Stimulated activated CD8-positive, alpha-beta memory T cell treated with anti-CD3 and anti-CD28 coated beads, Interleukin-4, amount 100 ng/mL, for 4 hours (primary cell): ENCODE results near the gene LANCL2.
"Not testable (repeated sequence)": the region's sequence is repeated elsewhere in the genome, so short reads cannot be mapped to it uniquely, and the experiment has no call there.

Source experiments
- DNase-seq, 2 donors: peaks; one replicate each; pipeline ENCODE4 v3.0.0-alpha.2; 2020; ENCODE audit warnings: low read depth in 2 of 2, low spot score in 1 of 2

The LANCL2 gene

DNA sequence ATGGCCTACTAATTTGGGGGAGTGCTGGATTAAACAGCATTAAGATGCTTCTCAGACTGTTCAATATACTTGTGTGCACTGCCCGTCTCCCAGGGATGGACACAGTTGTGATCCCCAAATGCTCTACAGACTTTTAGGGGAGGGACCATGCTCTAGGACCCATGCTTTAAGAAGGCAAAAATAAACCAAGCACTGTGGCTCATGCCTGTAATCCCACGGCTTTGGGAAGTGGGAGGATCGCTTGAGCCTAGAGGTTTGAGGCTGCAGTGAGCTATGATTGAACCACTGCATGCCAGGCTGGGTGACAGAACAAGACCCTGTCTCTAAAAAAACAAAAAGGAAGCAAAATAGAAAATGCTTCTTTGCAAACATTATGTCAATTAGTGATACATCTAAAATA is 104.6 kb downstream of the LANCL2 start:
- DNase-seq: no peak

DNA sequence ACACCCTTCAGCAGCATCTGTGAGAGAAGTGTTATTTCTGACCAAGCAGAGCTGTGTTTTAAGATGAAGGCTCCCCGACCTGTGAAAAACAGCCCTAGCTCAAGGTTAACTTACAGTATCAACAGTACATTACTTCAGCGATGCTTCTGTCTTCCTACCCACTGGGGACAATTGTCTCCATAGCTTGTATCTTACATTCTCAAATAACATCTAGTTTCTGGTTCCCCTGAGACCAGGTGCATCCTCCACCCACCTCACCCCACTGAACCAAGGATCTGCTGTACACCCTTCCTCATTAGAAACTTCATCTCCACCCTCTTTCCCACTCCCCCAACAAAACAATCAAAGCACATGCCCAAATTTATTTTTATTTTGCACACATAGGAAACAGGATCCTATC is 105.1 kb downstream of the LANCL2 start:
- DNase-seq: no peak

- DNase-seq: not testable (repeated sequence)
Observed at GRCh38 chr7:55471594-55471993, 106.5 kb downstream of the LANCL2 start.

DNA sequence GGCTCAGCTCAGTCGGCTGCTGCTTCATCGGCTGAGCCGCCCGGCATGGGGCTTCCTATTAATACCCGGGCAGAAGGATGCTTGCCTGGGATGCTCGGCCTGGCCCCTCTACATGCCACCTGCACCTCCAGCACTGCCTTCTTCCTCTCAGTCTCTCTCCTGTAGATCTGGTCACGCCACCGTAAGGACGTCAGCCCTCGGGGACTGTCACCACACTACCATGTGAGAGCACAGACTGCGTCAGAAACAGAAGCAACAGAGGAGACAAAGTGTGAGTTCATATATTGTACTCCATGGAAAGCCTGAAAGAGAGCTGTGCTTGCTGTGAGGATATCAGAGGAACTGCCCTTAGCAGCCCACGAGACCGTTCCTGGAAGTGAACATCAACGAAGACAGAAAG is 107.3 kb downstream of the LANCL2 start:
- DNase-seq: not testable (repeated sequence)

DNA sequence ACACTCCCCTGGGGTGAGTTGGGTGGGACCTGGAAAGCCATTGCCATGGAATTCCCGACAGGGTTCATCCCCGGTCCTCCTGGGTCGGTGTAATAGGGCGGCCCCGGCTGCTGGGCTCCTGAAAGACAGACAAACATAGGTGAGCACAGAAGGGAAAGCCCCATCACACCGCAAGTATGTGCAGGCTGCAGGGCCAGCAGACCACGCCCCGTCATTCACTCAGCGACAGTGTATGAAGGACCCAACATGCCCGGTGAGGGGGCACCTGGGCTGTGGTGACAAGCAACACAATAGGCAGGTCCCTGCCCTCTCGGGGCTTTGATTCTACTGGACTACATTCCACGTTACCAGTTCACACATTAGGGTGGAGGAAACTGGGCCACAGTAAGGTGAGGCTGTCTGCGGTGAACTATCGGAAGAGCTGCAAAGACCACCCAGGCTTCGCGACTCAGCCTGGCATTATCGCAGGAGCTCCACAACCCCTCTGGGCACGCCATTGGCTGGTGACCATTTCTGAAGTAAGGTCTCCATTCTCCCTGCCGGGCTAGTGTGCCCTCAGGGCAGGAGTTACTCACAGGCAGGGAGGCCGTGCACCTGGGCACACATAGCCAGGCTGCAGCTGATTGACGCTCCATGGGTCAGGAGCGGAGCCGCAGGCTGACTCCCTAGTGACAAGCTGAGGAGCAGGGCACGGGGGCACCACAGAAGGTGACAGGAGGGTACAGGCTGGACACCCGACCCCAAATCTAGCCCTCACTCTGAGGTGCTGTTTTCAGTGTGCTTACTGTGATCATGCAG is 108.0 kb downstream of the LANCL2 start:
- no peak for DNase-seq

DNA sequence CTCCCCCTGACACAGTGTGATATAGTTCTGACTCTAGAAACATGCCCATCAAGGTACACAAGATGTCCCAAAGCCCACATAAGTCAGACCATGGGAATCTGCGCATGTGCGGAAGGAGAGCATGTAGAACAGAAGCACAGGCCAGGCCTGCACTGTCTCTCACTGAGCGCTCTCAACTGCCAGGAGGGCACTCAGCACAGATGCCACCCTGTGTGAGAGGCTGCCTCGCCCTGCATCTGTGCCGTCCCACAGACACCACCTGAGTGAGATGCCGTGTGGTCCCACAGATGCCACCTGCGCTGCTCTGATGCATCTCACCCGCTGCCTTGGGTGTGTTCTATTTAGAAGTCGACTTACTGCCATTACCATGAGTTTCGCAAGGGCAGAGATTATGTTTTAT is 108.8 kb downstream of the LANCL2 start:
- no peak for DNase-seq

DNA sequence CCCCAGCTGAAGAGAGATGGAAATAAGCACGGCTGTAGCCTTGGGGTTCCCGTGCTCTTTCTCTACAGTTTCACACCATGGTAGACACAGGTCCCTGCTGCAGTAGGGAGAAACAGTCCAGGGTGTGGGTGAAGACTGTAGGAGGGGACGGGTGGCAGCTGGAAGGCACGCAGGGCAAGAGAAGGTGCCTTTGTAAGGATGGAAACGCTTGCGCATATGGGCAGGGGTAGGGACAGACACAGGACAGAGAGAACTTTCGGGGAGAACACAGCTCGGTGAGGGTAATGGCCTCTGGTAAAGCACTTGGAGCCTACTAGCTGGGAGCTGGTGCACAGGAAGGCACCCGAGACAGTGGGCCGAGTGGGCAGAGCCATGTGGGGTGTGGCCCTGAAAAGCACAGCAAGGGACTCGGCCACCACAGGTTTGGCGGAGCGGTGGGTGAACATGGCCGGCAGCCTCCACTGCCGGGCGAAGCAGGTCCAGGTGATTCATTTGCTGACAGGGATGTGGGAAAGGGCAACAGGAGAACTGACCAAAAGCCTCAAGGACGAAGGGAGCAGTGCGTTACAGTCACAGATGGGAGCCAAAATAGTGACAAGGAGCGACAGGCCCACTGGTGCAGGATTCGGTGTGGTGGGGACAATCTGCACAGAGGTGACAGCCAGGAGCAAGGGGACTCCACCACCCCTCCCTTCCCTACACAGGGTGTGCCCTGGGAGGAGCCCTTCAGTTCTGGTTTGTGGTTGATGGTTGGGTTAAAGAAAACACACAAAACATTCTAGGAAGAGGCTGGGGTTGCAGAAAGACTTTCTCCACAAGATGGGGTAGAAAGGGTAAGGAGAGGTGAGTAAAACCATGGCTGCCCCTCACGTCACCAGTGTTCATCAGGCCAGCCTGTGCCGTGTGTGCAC is 110.1 kb downstream of the LANCL2 start:
- no peak for DNase-seq

DNA sequence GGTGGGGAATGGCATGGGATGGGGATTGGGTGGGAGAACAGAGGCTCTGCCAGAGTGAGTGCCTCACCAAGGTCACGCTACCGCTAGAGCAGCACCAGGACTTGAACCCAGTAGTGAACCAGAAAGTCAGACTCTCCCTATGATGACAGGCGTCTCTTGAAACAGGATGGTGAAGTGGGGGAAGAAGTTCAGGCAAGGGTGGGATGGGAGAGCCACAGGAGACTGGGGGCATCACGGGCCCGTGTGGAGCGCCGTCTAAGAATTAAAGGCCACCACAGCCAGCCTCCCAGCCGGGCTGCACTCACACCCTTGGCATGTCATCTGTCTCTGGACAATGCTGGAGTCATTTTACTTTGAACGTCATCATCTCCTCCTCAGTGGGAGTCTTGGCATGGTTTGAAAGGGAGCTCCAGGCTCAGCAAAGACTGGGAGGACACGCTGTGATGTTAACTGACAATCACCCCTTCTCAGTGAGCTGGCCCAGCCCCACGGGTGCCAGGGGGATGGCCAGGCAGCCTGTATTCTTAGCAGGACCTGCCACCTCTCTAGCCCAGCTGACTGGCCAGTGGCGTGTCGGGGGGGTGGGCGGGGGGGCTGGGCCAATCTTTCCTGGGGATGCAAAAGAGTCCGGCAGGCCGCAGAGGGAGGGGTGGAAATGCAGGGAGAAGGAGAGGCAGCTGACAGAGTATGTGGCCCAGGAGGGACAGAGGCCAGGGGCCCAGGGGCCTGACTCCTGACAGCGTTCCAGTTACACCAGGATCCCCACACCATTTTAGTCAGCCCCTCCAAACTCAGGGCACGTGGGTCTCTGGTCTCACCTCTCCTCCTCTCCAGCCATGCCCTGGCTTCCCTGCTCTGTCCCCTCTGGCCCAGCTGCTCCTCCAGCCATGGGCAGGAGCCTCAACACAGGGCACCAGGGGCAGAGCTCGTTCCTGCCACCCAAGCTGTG is 111.0 kb downstream of the LANCL2 start:
- DNase-seq: no peak

GRCh38 chr7:55476852-55477780 is 112.0 kb downstream of the LANCL2 start:
- DNase-seq: no peak

- no peak for DNase-seq
Observed at GRCh38 chr7:55477781-55478374, 112.7 kb downstream of the LANCL2 start.

DNA sequence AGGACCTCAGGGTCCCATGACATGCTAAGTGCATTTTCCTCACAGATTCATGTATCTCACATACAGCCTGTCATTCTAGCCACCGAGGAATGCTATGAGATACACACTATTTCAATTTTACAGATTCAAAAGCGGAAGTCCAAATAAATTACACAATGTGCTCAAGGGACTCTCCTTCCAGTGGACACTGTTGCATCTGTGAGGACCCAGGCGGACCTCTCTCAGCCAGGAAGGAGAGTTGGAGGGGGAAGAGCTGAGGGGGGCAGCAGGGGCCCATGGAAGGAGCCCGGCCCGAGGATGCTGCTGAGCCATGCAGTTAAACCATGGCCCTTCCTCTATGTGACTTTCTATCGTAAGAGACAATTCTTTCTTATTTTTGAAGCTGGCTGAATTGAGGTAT is 113.6 kb downstream of the LANCL2 start:
- no peak for DNase-seq

DNA sequence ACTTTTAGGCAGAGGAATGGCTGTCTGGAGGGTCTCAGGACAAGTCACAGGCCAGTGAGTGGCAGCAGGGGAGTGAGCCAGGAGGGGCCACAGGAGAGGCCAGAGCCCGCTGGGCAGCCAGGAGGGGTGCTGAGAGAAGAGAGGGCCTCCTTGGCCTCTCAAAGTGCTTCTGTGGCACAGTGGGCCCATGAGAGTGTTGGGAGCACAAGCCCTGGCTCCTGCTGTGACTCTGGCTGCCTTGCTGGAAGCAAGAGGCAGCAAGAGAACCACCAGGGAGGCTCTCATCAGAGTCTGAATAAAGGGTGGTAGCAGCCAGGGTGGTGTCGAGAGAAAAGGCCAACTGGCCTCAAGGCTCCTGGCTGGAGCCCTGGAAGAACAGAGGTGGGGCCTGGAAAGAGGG is 116.0 kb downstream of the LANCL2 start:
- DNase-seq: no peak

DNA sequence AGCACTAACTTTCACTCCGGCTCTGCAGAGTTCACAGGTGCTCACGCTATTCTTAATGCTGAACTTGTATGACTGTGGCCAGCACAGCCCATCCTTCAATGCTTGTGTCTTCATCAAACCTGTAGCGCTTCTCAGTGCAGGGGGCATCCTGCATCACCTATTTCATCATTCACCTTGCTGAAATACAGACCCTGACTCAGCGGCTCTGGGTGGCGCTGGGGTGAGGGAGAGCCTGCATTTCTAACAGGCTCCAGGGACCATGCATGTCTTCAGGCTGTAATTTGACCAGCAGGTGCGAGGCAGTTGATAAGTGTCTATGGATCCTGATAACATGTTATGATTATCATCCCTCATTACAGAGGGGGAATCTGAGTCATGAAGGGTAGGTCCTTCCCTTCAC is 117.9 kb downstream of the LANCL2 start:
- DNase-seq: no peak
